ENCODE data around the gene CAMKMT.

CAMKMT gene

DNA sequence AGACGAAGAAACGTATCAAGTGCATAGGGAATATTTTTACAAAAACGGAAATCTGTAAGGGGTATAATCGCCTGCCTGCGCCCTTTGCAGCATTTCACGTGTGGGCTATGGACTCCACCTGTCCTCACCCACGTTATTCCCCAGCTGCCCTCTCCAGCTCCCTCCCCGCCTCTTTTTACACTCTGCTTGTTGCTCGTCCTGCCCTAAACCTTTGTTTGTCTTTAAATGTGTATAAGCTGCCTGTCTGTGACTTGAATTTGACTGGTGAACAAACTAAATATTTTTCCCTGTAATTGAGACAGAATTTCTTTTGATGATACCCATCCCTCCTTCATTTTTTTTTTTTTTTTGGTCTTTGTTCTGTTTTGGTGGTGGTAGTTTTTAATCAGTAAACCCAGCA, 410.4 kb downstream of the CAMKMT start:
- no peak for DNase-seq (ENCODE audit: low spot score)

DNA sequence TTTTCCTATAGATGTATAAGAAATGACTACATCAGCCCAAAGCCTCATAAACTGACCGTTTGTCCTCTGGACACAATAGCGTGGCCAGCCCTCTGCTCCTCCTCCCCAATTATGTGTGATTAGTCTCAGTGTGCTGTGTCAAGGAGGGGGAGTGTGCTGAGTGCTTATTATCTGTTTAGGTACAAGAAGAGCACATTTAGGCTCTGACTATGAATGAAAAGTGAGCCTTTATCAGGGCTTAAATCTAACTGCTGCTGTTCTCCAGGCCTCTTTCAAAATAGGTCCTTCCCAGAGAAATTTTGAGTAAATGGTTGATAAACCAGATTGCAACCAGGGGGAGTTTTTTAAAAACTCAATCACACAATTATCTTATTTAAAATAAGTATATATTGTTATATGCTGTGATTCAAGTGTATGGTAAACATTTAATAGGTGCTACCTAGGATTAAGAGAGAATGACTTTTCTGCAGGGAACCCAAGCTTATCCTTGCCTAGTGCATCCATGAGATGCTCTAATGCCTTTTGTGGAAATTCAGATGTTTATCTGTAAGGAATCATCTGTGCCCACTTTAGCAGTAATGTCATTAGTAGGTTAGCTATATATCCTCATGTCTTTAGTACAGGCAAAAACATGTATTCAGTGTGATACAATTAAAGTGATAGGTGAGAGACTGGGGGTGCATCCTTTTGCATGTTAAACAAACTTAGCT, 411.1 kb downstream of the CAMKMT start:
- no peak for DNase-seq (ENCODE audit: low spot score)

GRCh38 chr2:44774826-44775492, 413.2 kb downstream of the CAMKMT start:
- no peak for DNase-seq (ENCODE audit: low spot score)

DNA sequence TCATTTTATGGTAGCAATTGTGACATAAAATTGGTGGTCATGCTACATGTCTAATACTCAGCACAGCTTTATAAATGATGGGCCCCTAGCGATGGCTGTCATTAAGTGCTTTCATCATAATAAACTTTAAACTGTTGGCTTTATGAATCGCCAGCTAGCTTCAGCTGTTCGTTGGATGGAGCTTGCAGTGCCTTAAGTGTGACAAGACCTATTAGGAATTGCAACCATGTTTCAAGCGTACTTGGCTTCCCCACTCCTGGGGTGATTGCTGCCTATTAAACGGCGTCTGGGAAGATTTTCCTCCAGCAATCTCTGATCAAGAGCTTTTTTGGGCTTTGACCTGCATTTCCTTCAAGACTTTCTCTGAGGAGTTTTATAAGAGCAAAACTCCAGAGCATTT, 415.3 kb downstream of the CAMKMT start:
- no peak for DNase-seq (ENCODE audit: low spot score)

- peak; percentile 31 for DNase-seq (ENCODE audit: low spot score)
Measured at GRCh38 chr2:44777537-44777936, 415.8 kb downstream of the CAMKMT start.

- peak; percentile 50 for DNase-seq (ENCODE audit: low spot score)
Measured at GRCh38 chr2:44778221-44778654, 416.5 kb downstream of the CAMKMT start.

DNA sequence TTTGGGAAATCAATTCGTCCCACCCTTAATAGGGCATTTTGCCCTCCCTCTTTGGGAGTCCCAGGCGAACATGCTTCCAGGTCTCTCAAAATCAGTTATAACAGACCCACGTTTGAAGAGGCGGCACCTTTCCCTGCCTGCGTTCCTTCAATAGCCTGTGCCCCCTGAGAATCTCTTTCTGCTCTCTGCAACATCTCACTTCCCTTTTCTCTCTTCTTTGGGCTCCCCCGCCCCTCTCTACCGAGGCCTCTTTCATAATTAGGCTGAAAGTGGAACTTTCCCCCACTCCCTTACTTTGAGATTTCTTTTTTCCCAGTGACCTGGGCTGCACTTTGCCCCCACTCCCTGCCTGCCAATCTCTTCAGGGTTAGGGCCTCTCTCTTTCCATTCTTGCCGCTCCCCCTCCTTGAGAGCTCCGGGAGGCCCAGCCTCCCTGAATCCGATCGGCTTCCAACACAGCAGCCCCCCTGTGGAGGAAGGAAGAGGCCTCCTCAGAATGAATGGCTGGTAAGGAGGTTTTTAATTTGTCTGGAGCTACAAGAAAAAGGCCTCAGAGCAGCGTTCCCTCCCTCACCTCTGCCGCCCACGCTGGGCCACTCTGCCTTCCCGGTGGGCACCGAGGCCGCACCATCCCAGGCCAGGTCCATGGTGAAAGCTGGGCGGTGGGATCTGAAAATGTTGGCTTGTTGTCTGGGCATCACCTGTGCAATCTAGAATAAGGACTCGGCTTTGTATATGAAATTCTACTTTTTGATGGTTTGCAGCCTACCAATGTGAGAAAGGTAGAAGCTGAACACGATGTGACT, 417.1 kb downstream of the CAMKMT start:
- no peak for DNase-seq (ENCODE audit: low spot score)

DNA sequence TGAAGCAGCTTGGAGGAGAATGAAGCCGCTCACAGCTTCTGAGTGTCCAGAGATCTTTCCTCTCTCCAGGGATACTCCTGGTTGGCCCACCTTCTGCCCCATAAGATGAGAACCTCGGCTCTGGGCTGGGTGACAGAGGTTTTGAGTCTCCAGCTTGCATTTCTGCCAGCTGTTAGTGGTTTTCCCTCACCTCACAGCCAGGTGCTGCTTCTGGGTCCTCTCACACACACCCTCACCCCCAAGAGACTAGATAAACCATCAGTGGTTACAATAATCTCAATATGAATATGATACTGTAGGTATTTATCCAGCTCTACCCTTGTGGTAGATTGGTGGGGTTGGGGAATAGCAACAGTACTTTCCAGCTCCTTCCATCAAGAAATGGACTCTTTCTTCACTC, 418.0 kb downstream of the CAMKMT start:
- no peak for DNase-seq (ENCODE audit: low spot score)

DNA sequence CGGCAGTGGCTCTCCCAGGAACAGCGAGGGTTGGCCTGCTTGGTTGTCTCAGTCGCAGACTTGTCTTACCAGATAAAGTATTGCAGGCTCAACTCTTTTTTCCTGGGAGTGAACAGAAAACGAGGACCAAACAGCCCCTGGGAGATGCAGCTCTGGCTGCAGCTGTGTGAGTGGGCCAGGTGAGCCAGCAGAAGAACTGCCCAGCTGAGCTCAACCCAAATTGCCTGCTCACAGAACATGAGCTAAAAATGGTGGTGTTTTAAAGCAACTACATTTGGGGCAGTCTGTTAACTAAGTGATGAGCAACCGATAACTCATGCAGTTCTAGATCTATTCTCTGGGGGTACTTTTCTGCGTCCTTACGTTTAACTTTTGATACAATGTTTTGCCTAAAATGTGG, 418.7 kb downstream of the CAMKMT start:
- no peak for DNase-seq (ENCODE audit: low spot score)

DNA sequence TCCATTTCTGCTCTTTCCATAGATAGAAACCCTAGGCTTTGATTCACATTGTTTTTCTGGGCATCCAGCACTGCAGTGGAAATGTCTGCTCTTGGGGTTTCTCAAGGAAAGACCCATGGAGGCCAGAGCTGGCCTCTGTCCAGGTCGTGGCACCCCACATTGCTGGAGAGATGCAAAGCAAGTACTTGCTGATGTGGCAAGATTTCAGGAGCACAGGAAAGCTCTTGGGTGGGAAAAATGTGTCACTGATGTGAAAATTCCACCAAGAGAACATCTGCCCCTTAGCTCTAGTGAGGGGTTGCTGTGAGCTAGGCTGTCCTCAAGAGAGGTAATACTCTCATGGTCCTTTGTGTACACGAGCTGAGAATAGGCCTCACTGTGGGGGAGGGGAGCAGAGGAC, 423.7 kb downstream of the CAMKMT start:
- DNase-seq (ENCODE audit: low spot score) = no peak

DNA sequence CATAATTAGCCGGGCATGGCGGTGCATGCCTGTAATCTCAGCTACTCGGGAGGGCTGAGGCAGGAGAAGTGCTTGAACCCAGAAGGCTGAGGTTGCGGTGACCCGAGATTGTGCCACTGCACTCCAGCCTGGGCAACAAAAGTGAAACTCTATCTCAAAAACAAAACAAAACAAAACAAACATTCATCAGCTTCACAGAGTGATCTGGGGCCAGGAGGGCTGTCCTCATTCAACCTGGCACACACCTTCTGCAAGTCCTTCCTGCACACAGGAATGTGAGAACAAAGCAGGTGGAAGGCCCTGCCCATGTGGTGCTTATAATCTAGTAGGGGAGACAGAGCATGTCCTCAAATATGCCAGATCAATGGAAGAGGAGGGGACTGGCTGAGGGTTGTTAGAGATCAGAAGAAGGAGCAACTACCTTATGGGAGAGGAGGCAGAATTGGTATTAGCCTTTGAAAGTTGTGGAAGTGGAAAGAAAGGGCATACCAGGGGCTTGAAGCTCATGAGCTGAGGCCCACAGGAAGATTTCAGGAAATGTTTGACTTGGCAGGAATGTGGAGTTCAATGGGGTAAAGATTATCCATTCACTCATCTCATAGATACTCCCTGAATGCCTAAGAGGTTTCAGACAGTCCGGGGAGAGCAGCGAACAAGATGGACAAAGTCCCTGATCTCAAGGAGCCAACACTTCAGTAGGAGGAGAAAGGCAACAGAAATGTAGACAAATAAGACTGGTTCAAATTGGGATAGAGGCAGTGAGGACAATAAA, 424.5 kb downstream of the CAMKMT start:
- no peak for DNase-seq (ENCODE audit: low spot score)

- no peak for DNase-seq (ENCODE audit: low spot score)
Measured at GRCh38 chr2:44786817-44787214, 425.1 kb downstream of the CAMKMT start.

- DNase-seq (ENCODE audit: low spot score) = no peak
Measured at GRCh38 chr2:44787663-44788062, 425.9 kb downstream of the CAMKMT start.

- no peak for DNase-seq (ENCODE audit: low spot score)
Measured at GRCh38 chr2:44789446-44789845, 427.7 kb downstream of the CAMKMT start.

DNA sequence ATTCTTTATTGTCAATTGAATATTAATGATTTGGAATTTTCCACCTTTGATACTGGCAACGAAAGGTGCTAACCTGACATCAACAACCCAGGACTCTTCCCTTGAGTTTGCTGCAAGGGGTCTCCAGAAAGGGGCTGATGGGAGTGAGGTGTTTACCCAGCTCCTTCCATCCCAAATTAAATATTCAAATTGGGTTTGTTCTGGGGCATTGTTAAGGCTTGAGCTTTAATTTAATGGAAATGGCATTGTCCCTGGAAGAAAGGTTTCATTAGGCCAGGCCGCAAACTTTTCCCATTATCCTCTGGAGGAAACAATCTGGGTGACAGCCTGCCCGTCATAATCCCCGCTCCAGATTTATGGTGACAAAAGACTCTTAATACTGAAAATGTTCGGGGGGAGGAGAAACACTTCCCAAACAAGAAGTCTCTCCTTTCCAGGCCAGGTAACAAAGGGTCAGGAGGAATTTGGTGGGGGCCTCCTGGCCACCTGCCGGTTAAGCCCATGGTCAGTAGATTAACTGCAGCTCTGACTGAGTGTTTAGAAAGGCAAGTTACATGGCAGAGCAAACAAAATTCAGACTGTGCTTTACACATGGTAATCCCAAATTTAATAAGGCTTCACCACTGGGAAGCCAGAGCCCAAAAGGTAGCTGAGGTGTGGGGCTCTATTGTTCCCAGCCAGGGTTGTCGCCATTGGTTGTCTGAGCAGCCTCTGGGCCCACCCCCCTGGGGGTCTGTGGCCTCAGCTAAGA, 428.4 kb downstream of the CAMKMT start:
- no peak for DNase-seq (ENCODE audit: low spot score)

GRCh38 chr2:44793322-44793870, 431.6 kb downstream of the CAMKMT start:
- DNase-seq (ENCODE audit: low spot score) = no peak

GRCh38 chr2:44796771-44797170, 435.0 kb downstream of the CAMKMT start:
- no peak for DNase-seq (ENCODE audit: low spot score)

DNA sequence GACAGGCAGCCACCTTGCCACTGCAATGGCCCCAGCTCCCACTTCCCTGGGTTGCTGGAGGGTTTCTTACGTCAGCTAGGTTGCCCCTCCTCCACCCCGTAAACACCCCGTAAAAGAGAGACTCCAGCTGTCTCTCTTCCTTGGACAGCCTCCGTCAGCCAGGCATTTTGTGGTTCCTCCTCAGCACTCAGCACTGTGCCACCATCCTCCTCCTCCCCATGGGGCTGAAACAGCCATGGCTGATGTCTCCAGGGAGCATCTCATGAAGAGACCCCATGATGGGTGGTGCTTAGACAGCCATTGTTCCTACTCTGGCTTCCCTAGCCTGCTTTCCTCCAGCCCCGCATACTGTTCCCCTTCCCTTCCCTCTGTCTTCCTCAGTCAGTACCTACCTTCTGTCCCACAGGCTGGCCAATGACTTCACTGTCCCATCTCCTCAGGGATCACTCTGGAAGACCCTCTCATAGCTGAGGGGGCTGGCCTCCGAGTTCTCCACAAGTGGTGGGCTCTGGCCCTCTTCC, 436.5 kb downstream of the CAMKMT start:
- DNase-seq (ENCODE audit: low spot score) = no peak

DNA sequence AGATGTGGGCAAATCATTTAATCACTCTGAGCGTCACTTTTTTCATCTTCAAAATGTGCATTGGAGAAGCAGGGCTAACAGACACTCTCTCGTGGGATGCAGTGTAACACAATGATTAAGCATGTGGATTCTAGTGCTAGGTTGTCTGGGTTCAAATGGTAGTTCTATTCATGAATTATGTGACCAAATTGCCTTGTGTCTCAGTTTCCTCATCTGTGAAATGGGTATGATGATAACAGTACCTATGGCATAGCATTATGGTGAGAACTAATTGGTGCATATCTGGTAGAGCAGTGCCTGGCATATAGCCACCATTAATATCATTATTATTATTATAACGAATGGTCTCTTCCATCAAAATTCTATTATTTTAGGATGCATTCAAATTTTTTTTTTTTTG, 437.4 kb downstream of the CAMKMT start:
- no peak for DNase-seq (ENCODE audit: low spot score)

- DNase-seq (ENCODE audit: low spot score) = no peak
Measured at GRCh38 chr2:44799754-44800153, 438.0 kb downstream of the CAMKMT start.

DNA sequence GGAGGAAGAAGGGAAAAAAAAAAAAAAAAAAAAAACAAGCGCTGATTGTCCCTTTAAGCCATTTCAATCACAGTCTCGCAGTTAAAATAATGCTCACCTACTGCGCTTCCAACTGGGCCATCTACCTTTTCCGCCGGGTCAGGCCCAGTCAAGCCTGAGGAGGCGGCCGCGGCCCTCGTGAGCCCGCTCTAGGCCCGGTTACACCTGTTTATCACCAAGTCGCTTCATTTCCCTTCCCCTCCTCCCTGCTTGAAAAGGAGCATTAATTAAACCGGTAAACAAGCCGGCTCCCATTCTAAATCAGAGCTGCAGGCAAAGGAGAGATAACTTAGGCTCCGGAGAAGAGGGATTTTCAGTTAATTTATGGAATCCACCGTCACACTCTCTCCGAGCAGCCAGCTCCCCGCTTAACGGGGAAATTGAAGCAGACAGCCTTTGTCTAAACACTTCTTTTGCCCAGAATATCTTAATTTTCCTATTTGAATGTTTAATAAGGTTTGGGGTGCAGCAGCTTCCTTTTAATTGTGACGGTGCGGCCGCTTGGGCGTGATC, 439.6 kb downstream of the CAMKMT start:
- DNase-seq (ENCODE audit: low spot score) = no peak

Data from hepatic stellate cell (primary cell).